Stimulated activated CD4-positive, alpha-beta T cell treated with anti-CD3 and anti-CD28 coated beads, Interleukin-15, amount 100 ng/mL, for 1 hour (primary cell): ENCODE data around the gene MTFMT.
"Not testable (repeated sequence)": the region's sequence is repeated elsewhere in the genome, so short reads cannot be mapped to it uniquely, and the experiment has no call there.

Source experiments
- DNase-seq, 2 donors: peaks; one replicate each; pipeline ENCODE4 v3.0.0-alpha.2; 2020; ENCODE audit warnings: low read depth in 1 of 2, low spot score in 1 of 2

Gene MTFMT

GRCh38 chr15:65060641-65061397 is 31.4 kb upstream of the MTFMT start:
- DNase-seq, result no peak

GRCh38 chr15:65059931-65060596 is 30.6 kb upstream of the MTFMT start:
- DNase-seq, result no peak

GRCh38 chr15:65059369-65059750 is 29.9 kb upstream of the MTFMT start:
- DNase-seq, result no peak

- DNase-seq, result no peak
Measured at GRCh38 chr15:65058394-65059368, 29.2 kb upstream of the MTFMT start.

- no peak for DNase-seq
Measured at GRCh38 chr15:65057549-65057940, 28.1 kb upstream of the MTFMT start.

DNA sequence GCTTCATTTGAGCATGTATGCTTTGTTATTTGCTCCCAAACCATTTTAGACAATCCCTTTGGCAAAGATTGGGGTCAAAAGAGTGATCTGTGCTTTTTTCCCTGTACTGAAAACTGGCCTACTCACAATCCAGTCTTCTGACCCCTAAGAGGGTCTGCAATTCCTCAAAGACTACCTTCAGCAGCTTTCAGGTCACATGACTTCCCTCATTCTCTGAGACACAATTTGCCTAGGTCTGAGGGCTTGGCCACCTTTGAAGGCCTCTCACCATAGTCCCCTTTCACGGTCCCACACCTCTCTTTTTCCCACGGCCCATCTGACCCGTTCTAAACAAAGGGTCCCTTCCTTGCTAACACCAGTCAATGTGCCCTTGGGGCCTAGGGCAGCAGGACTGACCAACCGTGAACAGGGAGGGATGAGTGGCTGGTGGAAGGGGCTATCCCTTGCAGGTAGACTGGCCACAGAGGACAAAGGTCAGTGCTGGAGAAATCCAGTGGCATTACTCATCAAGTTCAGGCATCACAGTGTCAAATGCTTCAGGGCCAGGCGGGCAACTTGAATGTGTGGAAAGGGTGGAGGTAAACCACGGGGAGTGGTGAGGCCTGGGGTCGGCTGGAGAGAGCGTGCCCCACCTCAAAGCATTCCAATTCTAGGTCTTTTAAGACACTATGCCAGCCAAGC is 27.6 kb upstream of the MTFMT start:
- DNase-seq, result no peak

DNA sequence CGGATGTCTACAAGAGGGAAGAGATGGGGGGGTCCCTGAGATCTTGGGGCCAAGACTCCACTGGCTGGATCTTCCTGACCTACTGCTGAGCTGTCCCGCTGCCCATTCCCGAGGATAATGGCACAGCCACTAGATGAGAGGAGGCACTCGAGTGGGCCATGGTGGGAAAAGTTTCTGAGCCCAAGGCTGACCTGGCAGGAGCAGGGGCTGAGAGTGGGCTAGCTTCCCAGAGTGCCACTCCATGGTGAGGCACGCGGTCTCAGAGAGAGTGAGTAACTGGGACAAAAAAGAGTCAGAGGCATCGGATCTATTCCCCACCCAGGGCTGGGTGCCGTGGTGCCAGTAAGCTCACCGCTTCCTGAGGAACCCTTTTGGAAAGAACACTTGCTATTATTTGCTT is 26.7 kb upstream of the MTFMT start:
- DNase-seq, result no peak

DNA sequence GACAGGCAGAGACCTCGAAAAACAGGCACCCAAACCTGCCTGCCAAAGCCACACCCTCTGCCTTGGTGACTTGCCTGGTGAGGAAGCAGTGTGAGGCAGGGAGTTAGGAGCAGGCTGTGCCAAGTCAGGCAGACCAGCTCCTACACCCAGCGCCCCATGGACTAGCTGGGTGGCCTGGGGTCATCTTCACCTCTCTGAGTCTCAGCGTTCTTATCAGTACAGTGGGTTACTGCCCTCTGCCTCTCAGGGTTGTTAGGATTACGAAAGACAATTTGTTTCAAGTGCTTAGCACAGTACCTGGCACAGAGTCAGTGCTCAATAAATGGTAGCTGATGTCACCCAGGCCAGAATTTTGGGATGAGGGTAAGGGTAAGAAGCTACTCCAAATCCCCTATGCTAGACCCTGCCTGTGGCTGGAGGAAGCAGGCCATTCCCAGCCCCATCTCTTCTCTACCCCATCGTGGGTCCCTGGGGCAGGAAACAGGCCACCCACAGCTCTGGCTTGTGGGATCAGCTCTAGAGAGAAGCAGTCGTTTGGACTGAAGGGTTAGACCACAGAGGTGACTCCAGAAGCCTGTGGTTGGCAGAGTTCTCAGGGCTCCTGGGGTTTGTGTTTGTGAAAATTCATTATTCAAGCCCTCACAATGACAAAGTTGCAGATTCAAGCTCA is 25.9 kb upstream of the MTFMT start:
- DNase-seq, result no peak

DNA sequence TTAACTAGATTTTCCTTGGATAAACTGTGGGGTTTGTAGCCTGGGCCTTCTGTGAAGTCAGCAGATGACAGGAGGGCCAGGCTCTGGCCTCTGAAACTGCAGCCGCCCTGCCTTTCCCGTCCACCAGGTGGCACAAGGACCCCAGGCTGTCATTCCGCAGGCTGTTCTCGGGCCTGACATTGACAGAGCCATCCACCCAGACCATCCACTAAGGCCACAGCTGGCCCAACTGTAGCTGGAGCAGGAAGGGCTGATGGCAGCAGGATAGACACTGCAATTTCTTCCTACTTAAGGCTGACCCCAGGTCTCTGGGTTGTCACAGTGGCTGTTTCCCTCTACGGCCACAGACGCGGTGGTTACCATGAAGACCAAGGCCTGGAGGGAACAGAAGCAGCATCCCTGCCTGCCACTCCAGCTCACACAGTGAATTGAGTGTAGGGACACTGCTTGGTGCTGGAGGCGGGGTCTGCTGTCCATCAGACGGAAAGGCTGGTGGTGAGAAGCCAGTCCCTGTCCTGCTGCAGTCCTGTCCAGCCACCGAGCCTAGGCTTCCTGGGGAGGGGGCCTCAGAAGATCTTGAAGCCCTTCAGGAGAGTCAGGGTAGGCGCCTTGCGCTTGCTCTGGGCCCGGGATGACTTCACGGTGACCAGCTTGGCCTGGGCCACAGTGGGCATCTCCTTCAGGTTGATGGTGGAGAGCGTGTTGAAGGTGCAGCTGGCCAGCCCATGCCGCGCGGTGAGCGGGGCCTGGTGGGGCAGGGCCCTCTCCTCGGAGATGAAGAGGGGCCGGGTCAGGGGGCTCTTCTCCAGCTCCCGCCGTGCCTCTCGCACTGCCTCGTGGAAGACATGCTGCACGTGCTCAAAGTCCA is 25.1 kb upstream of the MTFMT start:
- peak in 1 of 2 donors; percentile 35 for DNase-seq

DNA sequence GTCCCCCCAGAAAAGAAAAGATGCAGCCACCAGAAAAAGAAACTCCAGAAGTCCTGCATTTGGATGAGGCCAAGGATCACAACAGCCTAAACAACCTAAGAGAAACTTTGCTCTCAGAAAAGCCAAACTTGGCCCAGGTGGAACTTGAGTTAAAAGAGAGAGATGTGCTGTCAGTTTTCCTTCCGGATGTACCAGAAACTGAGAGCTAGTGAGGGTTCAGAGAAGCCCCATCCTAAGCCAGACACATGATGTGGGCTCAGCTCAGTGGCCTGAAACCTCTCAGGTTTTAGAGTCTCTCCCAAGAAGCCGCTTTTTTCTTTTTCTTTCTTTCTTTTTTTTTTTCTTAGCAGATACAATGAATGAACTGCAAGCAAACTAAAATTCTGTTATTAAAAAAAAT is 23.5 kb upstream of the MTFMT start:
- no peak for DNase-seq

- no peak for DNase-seq
Measured at GRCh38 chr15:65051266-65051665, 21.8 kb upstream of the MTFMT start.

DNA sequence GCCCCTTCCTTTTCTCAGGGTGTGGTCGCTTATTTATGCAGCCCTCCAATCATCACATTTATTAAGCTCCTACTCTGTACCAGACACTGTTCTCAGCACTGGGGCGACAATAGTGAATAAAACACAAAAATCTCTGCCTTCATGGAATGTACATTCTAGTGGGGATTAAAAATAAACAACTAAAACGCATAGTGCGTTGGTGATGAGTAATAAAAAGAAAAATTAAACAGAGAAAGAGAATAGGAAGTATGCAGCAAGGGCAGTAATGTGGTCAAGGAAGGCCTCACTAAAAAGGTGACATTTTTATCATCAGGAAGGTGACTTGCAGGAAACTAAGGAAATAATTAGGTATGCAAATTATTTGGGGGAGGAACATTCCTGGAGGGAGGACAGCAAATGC is 20.8 kb upstream of the MTFMT start:
- DNase-seq, result no peak

DNA sequence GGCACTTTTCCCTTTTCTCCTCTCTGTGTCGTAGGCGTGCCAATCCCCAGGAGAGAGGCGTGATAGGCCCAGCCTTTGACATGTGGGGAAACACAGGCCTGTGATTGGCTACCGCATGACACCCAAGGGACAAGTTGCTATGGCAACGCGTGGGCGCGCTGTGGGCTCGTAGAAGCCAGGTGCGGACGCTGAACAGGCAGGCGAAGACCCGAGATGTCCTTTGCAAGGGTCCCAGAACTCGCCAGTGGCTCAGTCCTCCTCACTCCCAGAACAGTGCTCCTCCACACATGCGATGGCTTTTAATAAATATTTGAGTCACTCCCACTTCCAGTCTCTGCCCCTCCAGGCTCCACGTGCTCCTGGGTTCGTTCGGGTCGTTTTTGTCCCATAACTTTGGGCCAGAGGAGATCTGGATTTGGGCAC is 20.0 kb upstream of the MTFMT start:
- peak; percentile 64 to 79 for DNase-seq

DNA sequence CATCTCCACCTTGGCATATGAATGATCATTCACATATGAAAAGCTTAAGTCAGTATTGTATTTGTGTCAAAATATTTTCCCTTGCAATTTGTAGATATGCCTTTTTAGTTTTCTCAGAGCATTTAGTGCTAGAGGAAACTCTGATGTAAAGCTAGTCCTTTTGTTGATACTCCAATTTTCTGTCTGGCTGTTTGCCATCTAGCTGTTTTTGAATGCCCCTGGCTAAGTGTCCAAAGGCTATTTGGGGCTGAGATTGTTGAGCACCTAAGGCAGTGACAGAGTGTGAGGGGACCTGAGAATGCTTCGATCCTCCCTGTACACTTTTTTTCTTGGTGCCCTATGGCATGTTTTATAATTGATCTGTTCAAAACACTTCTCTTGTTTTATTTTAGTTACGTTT is 18.8 kb upstream of the MTFMT start:
- DNase-seq, result no peak

- no peak for DNase-seq
Measured at GRCh38 chr15:65044724-65045481, 15.5 kb upstream of the MTFMT start, which contains the start of gene SLC51B. Gene SLC51B (plus strand): TSS chr15:65045387. CDS start chr15:65050005, 4,618 bp downstream.

DNA sequence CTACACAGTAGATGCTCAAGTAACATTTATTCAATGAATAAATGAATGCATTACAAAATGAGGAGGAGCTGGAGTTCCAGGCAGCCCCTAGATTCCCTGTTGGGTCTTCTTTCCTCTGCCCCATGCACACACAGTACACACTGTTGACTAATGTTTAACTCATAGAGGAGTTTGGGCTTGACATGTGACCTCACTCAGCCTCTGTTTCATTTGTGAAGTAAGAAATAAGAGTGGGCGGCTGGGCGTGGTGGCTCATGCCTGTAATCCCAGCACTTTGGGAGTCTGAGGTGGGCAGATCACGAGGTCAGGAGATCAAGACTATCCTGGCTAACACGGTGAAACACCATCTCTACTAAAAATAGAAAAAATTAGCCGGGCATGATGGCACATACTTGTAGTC is 14.8 kb upstream of the MTFMT start:
- not testable (repeated sequence) for DNase-seq

DNA sequence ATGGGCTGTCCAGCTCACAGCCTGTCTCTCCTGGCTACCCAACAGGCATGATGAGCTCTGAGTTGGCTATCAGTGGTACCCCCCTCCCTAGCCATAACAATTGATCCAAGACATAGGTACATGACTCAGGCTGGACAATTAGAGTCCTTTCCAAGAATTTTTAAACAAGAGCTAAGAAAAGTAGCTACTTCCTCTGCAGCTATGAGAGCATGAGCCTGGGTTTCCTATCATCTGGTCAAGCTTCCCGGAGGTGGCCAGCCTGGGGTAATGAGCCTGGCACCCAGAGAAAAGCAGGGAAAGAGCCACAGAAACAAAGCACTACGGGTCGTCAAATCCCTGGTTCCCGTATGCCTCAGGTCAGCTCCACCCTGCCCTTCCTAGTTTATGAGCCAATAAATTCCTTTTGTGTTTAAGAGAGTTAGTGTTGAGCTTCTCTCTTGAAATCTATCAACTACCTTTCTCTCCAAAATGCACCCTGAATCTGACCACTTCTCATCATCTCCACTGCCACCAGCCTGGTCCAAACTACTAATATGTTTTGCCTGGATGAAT is 13.4 kb upstream of the MTFMT start:
- DNase-seq, result no peak

GRCh38 chr15:65041787-65042186 is 12.3 kb upstream of the MTFMT start:
- no peak for DNase-seq
